Karpas-422 (cell line): ENCODE measurements around the gene UNC13D. TPM values are rescaled to one million over a fixed set of nuclear protein-coding genes. Genes with fewer than 3 reads are reported as not detected.

ENCODE experiments used
- DNase-seq: peaks from one replicate; pipeline ENCODE4 v3.0.0-alpha.2; 2015
- H2AFZ ChIP-seq: fragments of 200-600 bp; sonication (generic); 2 replicates; pipeline ENCODE4 v1.6.1; 2014; ENCODE audit warnings: antibody characterized with exemption, low read length, mixed read lengths
- H3K27ac ChIP-seq: fragments of 200-600 bp; sonication (generic); 2 replicates; pipeline ENCODE4 v1.5.1; 2014; ENCODE audit warnings: mild to moderate bottlenecking, low read length, moderate library complexity
- H3K27me3 ChIP-seq: fragments of 200-600 bp; sonication (generic); 2 replicates; pipeline ENCODE4 v1.6.1; 2014; ENCODE audit warnings: low read length, mixed read lengths
- H3K36me3 ChIP-seq: fragments of 200-600 bp; sonication (generic); 2 replicates; pipeline ENCODE4 v1.6.1; 2014; ENCODE audit warnings: low read length, mixed read lengths; ENCODE audit not compliant: insufficient read depth
- H3K4me1 ChIP-seq: fragments of 200-600 bp; sonication (generic); 2 replicates; pipeline ENCODE4 v1.6.1; 2014; ENCODE audit warnings: mild to moderate bottlenecking, low read length, mixed read lengths
- H3K4me2 ChIP-seq: fragments of 200-600 bp; sonication (generic); 2 replicates; pipeline ENCODE4 v1.6.1; 2014; ENCODE audit warnings: low read length, low read depth, mild to moderate bottlenecking; ENCODE audit not compliant: poor library complexity, severe bottlenecking
- H3K4me3 ChIP-seq: fragments of 200-600 bp; sonication (generic); 2 replicates; pipeline ENCODE4 v1.5.1; 2014; ENCODE audit warnings: mild to moderate bottlenecking, antibody characterized with exemption, low read length, mixed read lengths
- H3K79me2 ChIP-seq: fragments of 200-600 bp; sonication (generic); 2 replicates; pipeline ENCODE4 v1.6.1; 2014; ENCODE audit warnings: mild to moderate bottlenecking, low read length, mixed read lengths
- H3K9ac ChIP-seq: fragments of 200-600 bp; sonication (generic); 2 replicates; pipeline ENCODE4 v1.6.0; 2014; ENCODE audit warnings: low read length
- H3K9me2 ChIP-seq: fragments of 200-600 bp; sonication (generic), shearing (Covaris generic); replicated peaks from 2 replicates; pipeline ENCODE4 v1.6.0; 2014; ENCODE audit warnings: mild to moderate bottlenecking, low read length, moderate library complexity; ENCODE audit not compliant: insufficient read depth
- H3K9me3 ChIP-seq: fragments of 300-700, 200-600 bp; sonication (generic); 2 replicates; pipeline ENCODE4 v1.6.1; 2014; ENCODE audit warnings: low read length, mixed read lengths
- H4K20me1 ChIP-seq: fragments of 200-600 bp; sonication (generic); 2 replicates; pipeline ENCODE4 v1.6.1; 2014; ENCODE audit warnings: mild to moderate bottlenecking, antibody characterized with exemption, low read length, low read depth; ENCODE audit not compliant: insufficient read depth
- total RNA-seq: library from RNA; depleted of rRNA; stranded (reverse); fragments of >200 nt; shearing (Covaris generic); gene quantifications from 2 replicates; pipeline ENCODE4 v1.2.3, GENCODE V29; 2014; ENCODE audit warnings: low replicate concordance; rRNA removed

Gene UNC13D
- total RNA-seq: 30.9 and 52.5 TPM in 2 replicates

GRCh38 chr17:75843577-75844529, at the start of gene UNC13D:
Gene UNC13D (minus strand): TSS chr17:75844404. CDS start chr17:75844337, 67 bp downstream.
- H3K4me3 ChIP-seq: peak within 1 kb of the TSS; percentile 87
- H3K27me3 ChIP-seq: no peaks in the 10 kb centered on the region
- H4K20me1 ChIP-seq: no peaks in the 10 kb centered on the region
- peak within 1 kb of the TSS; percentile 65; the same call in 1 of the 2 replicates for H2AFZ ChIP-seq
- peak within 1 kb of the TSS; percentile 90 for H3K4me2 ChIP-seq
- 0 out of 2 replicates have a peak, but pooled peaks cover 4% of the 10 kb centered on the region for H3K79me2 ChIP-seq
- DNase-seq: peak; percentile 80
- peaks cover 36% of the 10 kb centered on the region for H3K4me1 ChIP-seq
- H3K27ac ChIP-seq: peak within 1 kb of the TSS; percentile 86
- peaks cover 4% of the 10 kb centered on the region; the same call in 1 of the 2 replicates for H3K36me3 ChIP-seq
- H3K9me2 ChIP-seq: no peaks in the 10 kb centered on the region
- H3K9me3 ChIP-seq: no peaks in the 10 kb centered on the region
- H3K9ac ChIP-seq: peak within 1 kb of the TSS; percentile 93

- no peaks in the 10 kb centered on the region for H3K27me3 ChIP-seq
- H3K36me3 ChIP-seq: no peaks in the 10 kb centered on the region; the same call in 1 of the 2 replicates
- no peak for DNase-seq
- no peak overlapping the region for H3K9ac ChIP-seq
- peaks cover 23% of the 10 kb centered on the region for H3K79me2 ChIP-seq
- no peak overlapping the region for H3K4me3 ChIP-seq
- no peaks in the 10 kb centered on the region for H3K9me2 ChIP-seq
- H3K4me1 ChIP-seq: peaks cover 26% of the 10 kb centered on the region
- H4K20me1 ChIP-seq: peaks cover 5% of the 10 kb centered on the region; the same call in 1 of the 2 replicates
- H3K4me2 ChIP-seq: no peak overlapping the region
- no peak overlapping the region for H2AFZ ChIP-seq
- H3K27ac ChIP-seq: no peak overlapping the region
- no peaks in the 10 kb centered on the region for H3K9me3 ChIP-seq
Observed at GRCh38 chr17:75893305-75894048, 49.3 kb upstream of the UNC13D start.

GRCh38 chr17:75892556-75893224, 48.5 kb upstream of the UNC13D start:
- no peak overlapping the region for H2AFZ ChIP-seq
- peaks cover 26% of the 10 kb centered on the region for H3K4me1 ChIP-seq
- H3K9me2 ChIP-seq: no peaks in the 10 kb centered on the region
- H3K4me3 ChIP-seq: no peak overlapping the region
- no peak overlapping the region for H3K9ac ChIP-seq
- no peaks in the 10 kb centered on the region for H3K27me3 ChIP-seq
- no peak overlapping the region for H3K27ac ChIP-seq
- peaks cover 23% of the 10 kb centered on the region for H3K79me2 ChIP-seq
- H3K36me3 ChIP-seq: no peaks in the 10 kb centered on the region; the same call in 1 of the 2 replicates
- no peak overlapping the region for H3K4me2 ChIP-seq
- no peaks in the 10 kb centered on the region for H3K9me3 ChIP-seq
- H4K20me1 ChIP-seq: peaks cover 5% of the 10 kb centered on the region; the same call in 1 of the 2 replicates
- DNase-seq: no peak

- H3K9me2 ChIP-seq: no peaks in the 10 kb centered on the region
- no peaks in the 10 kb centered on the region for H3K27me3 ChIP-seq
- H3K36me3 ChIP-seq: no peaks in the 10 kb centered on the region; the same call in 1 of the 2 replicates
- DNase-seq: no peak
- no peak overlapping the region for H3K4me2 ChIP-seq
- H3K4me3 ChIP-seq: no peak overlapping the region
- H3K9ac ChIP-seq: no peak overlapping the region
- peaks cover 23% of the 10 kb centered on the region for H3K79me2 ChIP-seq
- peaks cover 5% of the 10 kb centered on the region; the same call in 1 of the 2 replicates for H4K20me1 ChIP-seq
- no peaks in the 10 kb centered on the region for H3K9me3 ChIP-seq
- no peak overlapping the region for H3K27ac ChIP-seq
- H2AFZ ChIP-seq: no peak overlapping the region
- peaks cover 19% of the 10 kb centered on the region for H3K4me1 ChIP-seq
Observed at GRCh38 chr17:75891605-75892555, 47.7 kb upstream of the UNC13D start.

GRCh38 chr17:75891022-75891604, 46.9 kb upstream of the UNC13D start:
- no peak overlapping the region for H3K27ac ChIP-seq
- no peaks in the 10 kb centered on the region for H3K27me3 ChIP-seq
- H3K4me2 ChIP-seq: no peak overlapping the region
- no peak overlapping the region for H3K4me3 ChIP-seq
- H3K36me3 ChIP-seq: no peaks in the 10 kb centered on the region; the same call in 1 of the 2 replicates
- no peaks in the 10 kb centered on the region for H3K9me2 ChIP-seq
- H3K79me2 ChIP-seq: peaks cover 20% of the 10 kb centered on the region
- peaks cover 5% of the 10 kb centered on the region; the same call in 1 of the 2 replicates for H4K20me1 ChIP-seq
- DNase-seq: no peak
- H3K9me3 ChIP-seq: no peaks in the 10 kb centered on the region
- peaks cover 19% of the 10 kb centered on the region for H3K4me1 ChIP-seq
- no peak overlapping the region for H3K9ac ChIP-seq
- no peak overlapping the region for H2AFZ ChIP-seq

- Histone ChIP-seq H4K20me1 (peaks cover 5% of the 10 kb centered on the region; the same call in 1 of the 2 replicates), H3K79me2 (peaks cover 4% of the 10 kb centered on the region), H3K36me3 (no peaks in the 10 kb centered on the region; the same call in 1 of the 2 replicates), H3K4me1 (peaks cover 6% of the 10 kb centered on the region), H3K27ac (no peak overlapping the region), H3K9ac (no peak overlapping the region), H3K4me3 (no peak overlapping the region), H3K4me2 (no peak overlapping the region), H3K9me2 (no peaks in the 10 kb centered on the region), H2AFZ (no peak overlapping the region), H3K27me3 (no peaks in the 10 kb centered on the region), H3K9me3 (no peaks in the 10 kb centered on the region)
- no peak for DNase-seq
Observed at GRCh38 chr17:75889454-75889853, 45.2 kb upstream of the UNC13D start.

GRCh38 chr17:75888484-75888883, 44.3 kb upstream of the UNC13D start:
- DNase-seq: no peak
- Histone ChIP-seq H3K27me3 (no peaks in the 10 kb centered on the region), H3K9ac (no peak overlapping the region), H2AFZ (no peak overlapping the region), H3K79me2 (no peaks in the 10 kb centered on the region), H3K9me3 (no peaks in the 10 kb centered on the region), H3K4me1 (no peaks in the 10 kb centered on the region), H3K4me3 (no peak overlapping the region), H3K27ac (no peak overlapping the region), H4K20me1 (peaks cover 5% of the 10 kb centered on the region; the same call in 1 of the 2 replicates), H3K4me2 (no peak overlapping the region), H3K9me2 (no peaks in the 10 kb centered on the region), H3K36me3 (no peaks in the 10 kb centered on the region; the same call in 1 of the 2 replicates)
